Astrocyte of the hippocampus (primary cell): Measurements from ENCODE around the gene RNF10.
"Not testable (repeated sequence)": the region's sequence is repeated elsewhere in the genome, so short reads cannot be mapped to it uniquely, and the experiment has no call there.

Experiments
- DNase-seq: peaks from one replicate; pipeline ENCODE4 v3.0.0; 2011; ENCODE audit warnings: low read depth, low spot score

The RNF10 gene

DNA sequence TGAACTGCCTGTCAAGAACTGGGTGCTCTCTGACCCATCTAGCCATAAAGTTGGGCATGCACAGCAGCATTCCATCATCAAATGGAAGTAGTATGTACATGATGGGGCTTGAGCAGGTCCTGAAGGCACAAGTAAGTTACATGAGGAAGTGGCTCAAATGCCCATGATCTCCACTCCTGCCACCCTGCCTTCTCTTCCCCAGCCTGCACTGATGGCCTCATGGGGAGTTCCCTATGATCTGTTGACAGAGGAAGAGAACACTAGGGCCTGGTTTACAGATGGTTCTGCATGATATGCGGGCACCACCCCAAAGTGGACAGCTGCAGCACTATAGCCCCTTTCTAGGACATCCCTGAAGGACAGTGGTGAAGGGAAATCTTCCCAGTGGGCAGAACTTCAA lies 77.4 kb downstream of the RNF10 start:
- DNase-seq: not testable (repeated sequence)

DNA sequence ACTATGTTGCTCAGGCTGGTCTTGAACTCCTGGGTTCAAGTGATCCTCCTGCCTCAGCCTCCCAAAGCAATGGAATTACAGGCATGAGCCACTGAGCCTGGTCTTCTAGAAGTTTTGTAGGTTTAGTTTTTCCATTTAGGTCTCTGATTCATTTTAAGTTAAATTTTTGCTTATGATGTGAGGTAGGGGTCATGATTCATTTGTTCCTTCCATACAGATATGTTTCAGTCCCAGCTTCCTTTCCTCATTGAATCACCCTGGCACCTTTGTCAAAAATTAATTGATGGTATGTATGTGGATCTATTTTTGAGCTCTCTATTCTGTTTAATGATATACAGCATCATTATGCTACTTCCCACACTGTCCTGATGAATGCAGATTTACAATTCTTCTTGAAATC lies 80.7 kb downstream of the RNF10 start:
- no peak for DNase-seq

DNA sequence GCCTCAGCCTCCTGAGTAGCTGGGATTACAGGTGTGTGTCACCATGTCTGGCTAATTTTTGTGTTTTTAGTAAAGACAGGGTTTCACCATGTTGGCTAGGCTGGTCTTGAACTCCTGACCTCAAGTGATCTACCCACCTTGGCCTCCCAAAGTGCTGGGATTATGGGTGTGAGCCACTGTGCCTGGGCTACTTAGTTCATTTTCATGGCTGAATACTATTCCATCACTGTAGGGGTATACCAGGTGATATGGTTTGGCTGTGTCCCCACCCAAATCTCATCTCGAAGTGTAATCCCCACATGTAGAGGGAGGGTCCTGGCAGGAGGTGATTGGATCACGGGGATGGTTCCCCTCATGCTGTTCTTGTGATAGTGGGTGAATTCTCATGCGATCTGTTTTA lies 83.0 kb downstream of the RNF10 start:
- DNase-seq: not testable (repeated sequence)

DNA sequence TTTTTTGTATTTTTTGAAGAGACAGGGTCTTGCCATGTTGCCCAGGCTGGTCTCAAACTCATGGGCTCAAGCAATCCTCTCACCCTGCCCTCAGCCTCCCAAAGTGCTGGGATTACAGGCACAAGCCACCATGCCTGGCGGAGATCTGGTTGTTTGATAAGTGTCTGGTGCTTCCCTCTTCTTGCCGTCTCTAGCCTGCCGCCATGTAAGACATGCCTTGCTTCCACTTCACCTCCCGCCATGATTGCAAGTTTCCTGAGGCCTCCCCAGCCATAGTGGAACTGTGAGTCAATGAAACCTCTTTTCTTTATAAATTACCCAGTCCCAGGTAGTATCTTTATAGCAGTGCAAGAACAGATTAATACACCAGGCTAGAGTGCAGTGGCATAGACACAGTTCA lies 83.6 kb downstream of the RNF10 start:
- DNase-seq: not testable (repeated sequence)

DNA sequence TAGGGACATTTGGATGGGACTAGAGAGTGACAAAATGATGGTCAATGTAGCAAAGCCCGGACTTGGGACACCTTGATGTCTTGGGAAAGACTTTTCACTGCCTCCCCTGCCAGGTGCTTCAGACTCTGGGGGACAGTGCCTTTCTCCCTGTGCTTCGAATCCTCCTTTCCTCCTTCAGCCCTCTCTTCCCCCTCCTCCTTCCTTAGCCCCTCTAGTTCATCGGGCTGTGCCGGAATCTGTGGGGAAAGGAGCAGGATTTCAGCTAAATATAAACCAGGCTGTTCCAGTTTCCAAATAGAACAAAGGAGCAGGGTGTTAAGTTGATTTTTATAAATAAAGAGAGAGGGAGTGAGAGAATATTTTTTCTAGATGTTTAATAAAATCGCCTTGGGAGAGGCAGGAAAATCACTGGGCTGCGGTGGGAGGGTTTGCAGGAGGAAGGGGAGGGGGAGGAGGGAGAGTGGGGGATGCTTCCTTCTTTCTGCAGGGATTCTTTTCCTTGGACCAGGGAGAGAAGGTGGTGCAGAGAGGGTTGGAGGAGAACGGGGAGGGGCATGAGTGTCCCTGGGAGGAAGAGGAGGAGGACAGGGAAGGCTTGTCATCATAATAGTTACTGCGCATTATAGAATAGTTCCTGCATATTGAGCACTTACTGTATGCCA lies 84.9 kb downstream of the RNF10 start:
- DNase-seq: no peak

DNA sequence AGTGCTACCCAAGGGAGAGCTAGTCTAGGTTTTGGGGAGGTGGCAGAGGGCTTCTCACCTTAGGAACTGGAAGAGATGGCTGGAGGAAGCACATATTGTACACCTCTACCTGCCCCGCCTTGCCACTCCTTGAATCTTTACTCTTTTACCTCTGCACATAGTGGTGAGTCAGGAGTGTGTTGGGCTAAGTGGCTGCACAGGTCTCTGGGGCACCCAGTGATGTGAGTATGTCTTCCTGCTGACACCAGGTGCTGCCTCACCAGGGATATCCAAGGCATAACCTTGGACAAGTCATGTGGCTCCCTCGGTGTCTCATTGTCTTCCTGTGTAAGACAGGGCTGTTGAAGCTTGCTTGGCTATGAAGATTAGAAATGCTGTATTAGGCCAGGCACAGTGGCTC lies 86.5 kb downstream of the RNF10 start:
- DNase-seq: no peak

DNA sequence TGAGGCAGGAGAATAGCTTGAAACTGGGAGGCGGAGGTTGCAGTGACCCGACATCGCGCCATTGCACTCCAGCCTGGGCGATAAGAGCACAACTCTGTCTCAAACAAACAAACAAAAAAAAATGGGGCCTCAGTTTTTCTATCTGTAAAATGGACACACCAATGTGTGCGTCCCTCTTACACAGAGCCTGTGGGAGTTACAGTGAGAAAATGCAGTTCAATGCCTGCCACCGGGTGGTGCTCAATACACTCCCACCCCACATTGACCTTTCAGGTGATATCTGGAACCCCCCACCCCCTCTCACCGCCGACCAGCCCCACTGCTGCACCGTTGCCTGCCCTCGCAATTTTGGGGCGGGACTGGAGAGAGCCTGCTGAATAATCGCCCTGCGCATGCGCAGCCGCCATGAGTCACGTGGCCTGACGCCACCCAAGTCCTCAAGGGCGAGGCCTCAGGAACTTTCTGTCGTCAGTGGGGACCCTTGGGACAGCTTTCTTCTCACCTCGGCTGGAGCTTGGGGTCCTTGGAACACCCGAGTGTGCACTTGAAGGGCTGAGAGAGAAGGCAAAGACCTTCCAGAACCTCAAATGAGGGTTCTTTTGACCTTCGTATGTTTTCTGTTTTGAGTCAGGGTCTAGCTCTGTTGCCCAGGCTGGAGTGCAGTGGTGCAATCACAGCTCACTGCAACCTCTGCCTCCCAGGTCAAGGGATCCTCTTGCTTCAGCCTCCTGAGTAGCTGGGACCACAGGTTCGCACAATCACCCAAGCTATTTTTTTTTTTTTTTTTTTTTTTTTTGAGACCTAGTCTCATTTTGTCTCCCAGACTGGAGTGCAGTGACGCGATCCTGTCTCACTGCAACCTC lies 91.6 kb downstream of the RNF10 start:
- no peak for DNase-seq
